Cardiac muscle cell (in vitro differentiated cells and primary cell): ENCODE results near the gene PIGQ. TPM values are rescaled to one million over a fixed set of nuclear protein-coding genes. Genes with fewer than 3 reads are reported as not detected.

ENCODE experiments used
- DNase-seq, 2 donors: peaks; one replicate each; pipeline versions ENCODE4 v3.0.0 to v3.0.0-alpha.2; 2010 to 2017; ENCODE audit warnings: low read depth in 1 of 2, low spot score in 1 of 2
- H3K27ac ChIP-seq: fragments of 200-600 bp; sonication (generic); 2 replicates; pipeline ENCODE4 v1.5.1; 2016
- H3K27me3 ChIP-seq: fragments of 200-600 bp; sonication (generic); 2 replicates; pipeline ENCODE4 v1.6.0; 2016; ENCODE audit warnings: control low read depth
- H3K36me3 ChIP-seq: fragments of 200-600 bp; sonication (generic); 2 replicates; pipeline ENCODE4 v1.5.1; 2016; ENCODE audit warnings: control low read depth
- H3K4me1 ChIP-seq: fragments of 200-600 bp; sonication (generic); 2 replicates; pipeline ENCODE4 v1.8.1; 2017; ENCODE audit warnings: low read depth, mild to moderate bottlenecking, mixed run types
- H3K4me3 ChIP-seq: fragments of 200-600 bp; sonication (generic); 2 replicates; pipeline ENCODE4 v1.5.1; 2016; ENCODE audit warnings: mild to moderate bottlenecking
- H3K9me3 ChIP-seq: fragments of 200-600 bp; sonication (generic); 2 replicates; pipeline ENCODE4 v1.5.1; 2017; ENCODE audit warnings: low read depth, mild to moderate bottlenecking, control low read depth
- CTCF ChIP-seq: IDR thresholded peaks from 2 replicates; pipeline ENCODE4 v1.5.1; 2012; ENCODE audit warnings: low read depth, mild to moderate bottlenecking, low read length
- polyA plus RNA-seq: library from polyadenylated mRNA; unstranded; fragments of >200 nt; fragmentation: Nextera tagmentation; extraction: Ambion mirVana; gene quantifications from 2 replicates; pipeline ENCODE4 v1.2.1, GENCODE V29; 2016
- total RNA-seq: library from RNA; depleted of rRNA; stranded (reverse); fragments of >200 nt; gene quantifications from 2 replicates; pipeline ENCODE4 v1.2.3, GENCODE V29; 2016

PIGQ gene
- total and polyA plus RNA-seq, 2 experiments from 2014 or later = 110 to 124 TPM

- no peaks in the 10 kb centered on the region for H3K9me3 ChIP-seq
- H3K4me3 ChIP-seq = peak overlapping the region; percentile 80
- H3K27me3 ChIP-seq = no peaks in the 10 kb centered on the region
- no peaks in the 10 kb centered on the region for H3K36me3 ChIP-seq
- no peak for TF ChIP-seq CTCF
- DNase-seq = peak; percentile 70 to 77
- H3K27ac ChIP-seq = peak overlapping the region; percentile 98
- H3K4me1 ChIP-seq = peaks cover 17% of the 10 kb centered on the region
Measured at GRCh38 chr16:588639-588888, 18.8 kb downstream of the PIGQ start.

GRCh38 chr16:588889-589657 is 19.3 kb downstream of the PIGQ start:
- Histone ChIP-seq H3K9me3 (no peaks in the 10 kb centered on the region), H3K27me3 (no peaks in the 10 kb centered on the region), H3K27ac (peak overlapping the region; percentile 98), H3K4me3 (peak overlapping the region; percentile 80), H3K36me3 (no peaks in the 10 kb centered on the region), H3K4me1 (peaks cover 13% of the 10 kb centered on the region)
- DNase-seq = peak; percentile 95 to 97
- no peak for TF ChIP-seq CTCF

- Histone ChIP-seq H3K4me1 (peaks cover 13% of the 10 kb centered on the region), H3K9me3 (no peaks in the 10 kb centered on the region), H3K4me3 (peak within 1 kb of the TSS; percentile 80), H3K27me3 (no peaks in the 10 kb centered on the region), H3K36me3 (no peaks in the 10 kb centered on the region), H3K27ac (peak within 1 kb of the TSS; percentile 98)
- TF ChIP-seq CTCF = no peak
- DNase-seq = peak; percentile 99
Measured at GRCh38 chr16:589658-590187, 20.0 kb downstream of the PIGQ start, which contains the start of gene RAB40C. RAB40C (plus strand) TSS chr16:590066; CDS start chr16:590292, 226 bp downstream.

DNA sequence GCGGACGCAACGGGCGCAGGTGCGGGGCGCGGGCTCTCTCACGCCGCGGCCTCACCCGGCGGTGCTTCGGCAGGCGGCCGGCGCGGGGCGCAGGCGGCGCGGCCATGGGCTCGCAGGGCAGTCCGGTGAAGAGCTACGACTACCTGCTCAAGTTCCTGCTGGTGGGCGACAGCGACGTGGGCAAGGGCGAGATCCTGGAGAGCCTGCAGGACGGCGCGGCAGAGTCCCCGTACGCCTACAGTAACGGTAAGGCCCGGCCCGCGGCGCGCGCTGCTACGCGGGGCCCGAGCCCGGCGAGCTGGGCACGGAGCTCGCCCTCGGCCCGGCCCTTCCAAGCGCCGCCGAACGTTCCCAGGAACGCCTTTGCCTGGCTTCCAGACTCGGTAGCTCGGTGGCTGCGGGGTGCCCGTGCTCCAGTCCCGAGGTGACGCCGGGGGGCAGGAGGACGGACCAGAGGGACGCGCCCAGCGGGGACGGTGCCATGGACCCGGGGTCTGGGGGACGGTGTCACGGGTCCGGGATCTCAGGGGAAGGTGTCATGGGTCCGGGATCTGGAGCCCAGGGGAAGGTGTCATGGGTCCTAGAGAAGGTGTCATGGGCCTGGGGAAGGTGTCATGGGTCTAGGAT is 20.5 kb downstream of the PIGQ start:
- H3K27ac ChIP-seq = peak overlapping the region; percentile 87
- no peak for TF ChIP-seq CTCF
- H3K27me3 ChIP-seq = no peaks in the 10 kb centered on the region
- no peaks in the 10 kb centered on the region for H3K9me3 ChIP-seq
- H3K4me3 ChIP-seq = peak overlapping the region; percentile 78
- peak; percentile 64 to 66 for DNase-seq
- H3K4me1 ChIP-seq = peaks cover 13% of the 10 kb centered on the region
- no peaks in the 10 kb centered on the region for H3K36me3 ChIP-seq

GRCh38 chr16:590815-591200 is 21.0 kb downstream of the PIGQ start:
- no peak for DNase-seq
- Histone ChIP-seq H3K27ac (no peak overlapping the region), H3K4me1 (peaks cover 13% of the 10 kb centered on the region), H3K4me3 (peak overlapping the region; percentile 78), H3K36me3 (no peaks in the 10 kb centered on the region), H3K9me3 (no peaks in the 10 kb centered on the region), H3K27me3 (no peaks in the 10 kb centered on the region)
- TF ChIP-seq CTCF = no peak
